IMR-90 (cell line): ENCODE measurements around the gene MAP6. TPM values are rescaled to one million over a fixed set of nuclear protein-coding genes. Genes with fewer than 3 reads are reported as not detected.
A peak's percentile ranks its signal among the peaks of the same experiment; 100 is the strongest.

Experiments used
- ATAC-seq: fragments of 200-7000 bp; cut with Tn5 transposase; 2 replicates; pipeline ENCODE4 v1.9.1; 2020; ENCODE audit warnings: low read depth, mild to moderate bottlenecking, moderate library complexity
- BruUV-seq: library from RNA; stranded (reverse); fragments of 400-500 nt; replicated peaks from 2 replicates; lab custom pipeline; 2021; lab: Mats Ljungman, UMichigan
- CTCF ChIA-PET: fragments of 300-600 bp; formaldehyde crosslinking; extraction: SDS; loops from one replicate; lab custom pipeline; 2021; ENCODE audit warnings: antibody characterized with exemption; lab: Yijun Ruan, JAX
- POLR2A ChIA-PET: fragments of 300-600 bp; sonication (Branson Sonifier 250); formaldehyde crosslinking; loops from one replicate; lab custom pipeline; 2022; ENCODE audit warnings: antibody characterized with exemption; ENCODE audit not compliant: unreplicated experiment; lab: Charles Lee
- DNase-seq: peaks from one replicate; pipeline ENCODE4 v3.0.0; 2013
- H2AFZ ChIP-seq: replicated peaks from 2 replicates; pipeline ENCODE3; 2013; ENCODE audit warnings: low read length, mild to moderate bottlenecking; ENCODE audit not compliant: poor library complexity
- H2AK5ac ChIP-seq: 2 replicates; pipeline ENCODE4 v1.6.1; 2013; ENCODE audit warnings: low read depth, low read length, inconsistent platforms
- H2AK9ac ChIP-seq: replicated peaks from 2 replicates; pipeline ENCODE3; 2013; ENCODE audit warnings: mild to moderate bottlenecking, low read depth, low read length, moderate library complexity; ENCODE audit not compliant: poor library complexity
- H2BK120ac ChIP-seq: 2 replicates; pipeline ENCODE4 v1.6.1; 2013; ENCODE audit warnings: low read depth, low read length, inconsistent platforms
- H2BK15ac ChIP-seq: 3 replicates; pipeline ENCODE4 v1.6.1; 2013; ENCODE audit warnings: low read depth, low read length, inconsistent platforms
- H2BK20ac ChIP-seq: 2 replicates; pipeline ENCODE4 v1.6.1; 2013; ENCODE audit warnings: low read depth, mild to moderate bottlenecking, inconsistent platforms, low read length, moderate library complexity
- H2BK5ac ChIP-seq: 2 replicates; pipeline ENCODE4 v1.6.1; 2013; ENCODE audit warnings: mild to moderate bottlenecking, low read depth, low read length, inconsistent platforms; ENCODE audit not compliant: poor library complexity, severe bottlenecking
- H3K14ac ChIP-seq: replicated peaks from 2 replicates; pipeline ENCODE4 v1.6.1; 2013; ENCODE audit warnings: low read depth, low read length, inconsistent platforms
- H3K18ac ChIP-seq: 2 replicates; pipeline ENCODE4 v1.6.1; 2013; ENCODE audit warnings: low read depth, low read length, control low read depth
- H3K23ac ChIP-seq: 2 replicates; pipeline ENCODE4 v1.6.1; 2013; ENCODE audit warnings: low read depth, low read length, inconsistent platforms
- H3K27ac ChIP-seq: 2 replicates; pipeline ENCODE4 v1.5.1; 2013; ENCODE audit warnings: mild to moderate bottlenecking, control low read depth, low read length; ENCODE audit not compliant: insufficient read depth
- H3K27me3 ChIP-seq: 2 replicates; pipeline ENCODE4 v1.6.1; 2013; ENCODE audit warnings: low read length; ENCODE audit not compliant: control insufficient read depth, insufficient read depth
- H3K36me3 ChIP-seq: 2 replicates; pipeline ENCODE4 v1.6.1; 2013; ENCODE audit warnings: low read length, mixed read lengths; ENCODE audit not compliant: control insufficient read depth, insufficient read depth
- H3K4ac ChIP-seq: 2 replicates; pipeline ENCODE4 v1.6.1; 2013; ENCODE audit warnings: low read depth, low read length, inconsistent platforms
- H3K4me1 ChIP-seq: 2 replicates; pipeline ENCODE4 v1.6.1; 2013; ENCODE audit warnings: low read length, mixed read lengths; ENCODE audit not compliant: control insufficient read depth, insufficient read depth
- H3K4me2 ChIP-seq: 2 replicates; pipeline ENCODE4 v1.6.1; 2013; ENCODE audit warnings: low read depth, mild to moderate bottlenecking, control low read depth, low read length, moderate library complexity
- H3K4me3 ChIP-seq: 2 replicates; pipeline ENCODE4 v1.5.1; 2013; ENCODE audit warnings: low read depth, mild to moderate bottlenecking, control low read depth, low read length, moderate library complexity; ENCODE audit not compliant: insufficient read depth
- H3K56ac ChIP-seq: 2 replicates; pipeline ENCODE4 v1.6.1; 2013; ENCODE audit warnings: low read length, inconsistent platforms; ENCODE audit not compliant: insufficient read depth; ENCODE audit errors: extremely low read depth
- H3K79me1 ChIP-seq, 2 experiments: 2 replicates each; pipeline ENCODE4 v1.6.1; 2013; ENCODE audit warnings: low read length in 2 of 2, inconsistent platforms in 1 of 2, low read depth in 1 of 2
- H3K9ac ChIP-seq: 2 replicates; pipeline ENCODE4 v1.6.1; 2013; ENCODE audit warnings: low read depth, low read length, control low read depth
- H3K9me1 ChIP-seq: 2 replicates; pipeline ENCODE4 v1.6.1; 2013; ENCODE audit warnings: low read length, inconsistent platforms; ENCODE audit not compliant: insufficient read depth
- H3K9me3 ChIP-seq: 2 replicates; pipeline ENCODE4 v1.6.1; 2013; ENCODE audit warnings: low read length; ENCODE audit not compliant: control insufficient read depth, insufficient read depth
- H4K20me1 ChIP-seq: 2 replicates; pipeline ENCODE4 v1.6.1; 2013; ENCODE audit warnings: low read length, inconsistent platforms; ENCODE audit not compliant: insufficient read depth
- H4K5ac ChIP-seq: 2 replicates; pipeline ENCODE4 v1.6.1; 2013; ENCODE audit warnings: mild to moderate bottlenecking, low read depth, low read length, control low read depth
- H4K8ac ChIP-seq, 2 experiments: 2 replicates each; pipeline ENCODE4 v1.6.1; 2013; ENCODE audit warnings: low read depth in 2 of 2, low read length in 2 of 2, control low read depth in 1 of 2, inconsistent platforms in 1 of 2
- H4K91ac ChIP-seq: 2 replicates; pipeline ENCODE4 v1.6.1; 2013; ENCODE audit warnings: low read depth, low read length, inconsistent platforms; ENCODE audit not compliant: insufficient read depth
- BHLHE40 ChIP-seq: fragments of 150-350 bp; IDR thresholded peaks from 2 replicates; pipeline ENCODE4 v1.6.1; 2016; ENCODE audit warnings: mild to moderate bottlenecking, low read depth, low read length
- FOS ChIP-seq: fragments of 150-350 bp; IDR thresholded peaks from 2 replicates; pipeline ENCODE4 v1.6.1; 2016; ENCODE audit warnings: low read depth, low read length
- MAFK ChIP-seq: IDR thresholded peaks from 2 replicates; pipeline ENCODE4 v1.6.1; 2012; ENCODE audit warnings: low read depth, low read length, improper control_type of control experiment
- MAZ ChIP-seq: IDR thresholded peaks from 2 replicates; pipeline ENCODE4 v1.6.1; 2012; ENCODE audit warnings: low read depth, mild to moderate bottlenecking, low read length, improper control_type of control experiment, moderate library complexity, borderline replicate concordance
- MXI1 ChIP-seq: IDR thresholded peaks from 2 replicates; pipeline ENCODE4 v1.6.1; 2012; ENCODE audit warnings: low read depth, mild to moderate bottlenecking, low read length, moderate library complexity, borderline replicate concordance
- NFE2L2 ChIP-seq: fragments of 150-350 bp; IDR thresholded peaks from 2 replicates; pipeline ENCODE4 v1.6.1; 2016; ENCODE audit warnings: low read depth, mild to moderate bottlenecking, low read length
- POLR2A ChIP-seq: IDR thresholded peaks from 2 replicates; pipeline ENCODE4 v1.6.1; 2012; ENCODE audit warnings: mild to moderate bottlenecking, low read depth, low read length
- RCOR1 ChIP-seq: IDR thresholded peaks from 2 replicates; pipeline ENCODE4 v1.6.1; 2012; ENCODE audit warnings: mild to moderate bottlenecking, low read length, improper control_type of control experiment; ENCODE audit not compliant: insufficient replicate concordance
- RFX5 ChIP-seq: IDR thresholded peaks from 2 replicates; pipeline ENCODE4 v1.8.0; 2012; ENCODE audit warnings: low read depth, mild to moderate bottlenecking, low read length, moderate library complexity
- SMC3 ChIP-seq: fragments of 150-350 bp; IDR thresholded peaks from 2 replicates; pipeline ENCODE4 v1.6.1; 2016; ENCODE audit warnings: low read depth, mild to moderate bottlenecking, antibody characterized with exemption, low read length, moderate library complexity
- WGBS, 2 experiments: methylation state at CpG; one replicate each; pipeline versions ENCODE4 v1.1.5 to v1.1.7; 2013; ENCODE audit warnings: missing lambda C conversion rate in 2 of 2; ENCODE audit not compliant: insufficient read length in 1 of 2; ENCODE audit errors: extremely low coverage in 2 of 2; 5-methylcytosine and 5-hydroxymethylcytosine counted together
- dilution Hi-C: fragments of 300-500 bp; cut with HindIII; formaldehyde crosslinking; loops from one replicate; pipeline ENCODE4 v1.14.3; 2018; ENCODE audit warnings: low sequenced_read_pairs; ENCODE audit not compliant: unreplicated experiment
- in situ Hi-C: fragments of 300-500 bp; cut with MboI; formaldehyde crosslinking; loops from 3 replicates; pipeline ENCODE4 v1.14.3; 2019; ENCODE audit warnings: low sequenced_read_pairs, inconsistent platforms, mixed read lengths
- intact Hi-C: fragments of 100-400 bp; cut with micrococcal nuclease; formaldehyde crosslinking; loops from 2 replicates; pipeline ENCODE4 v1.10.0; 2022
- polyA plus RNA-seq, 3 experiments: library from polyadenylated mRNA; depleted of rRNA; stranded (reverse); fragments of >200 nt; gene quantifications; 2 replicates each; pipeline ENCODE4 v1.2.3, GENCODE V29; 2012; ENCODE audit warnings: low replicate concordance in 1 of 3
- total RNA-seq: library from RNA; depleted of rRNA; stranded (reverse); fragments of >200 nt; gene quantifications from 2 replicates; pipeline ENCODE4 v1.2.3, GENCODE V29; 2012
- TF ChIP-seq, protein P1 (sequence below): conservative IDR thresholded peaks from 2 replicates; pipeline ENCODE4 v1.5.1; 2012; ENCODE audit warnings: mild to moderate bottlenecking, low read depth, low read length, improper control_type of control experiment
- TF ChIP-seq, protein P2 (sequence below): fragments of 150-350 bp; IDR thresholded peaks from 2 replicates; pipeline ENCODE4 v1.6.1; 2017; ENCODE audit warnings: mild to moderate bottlenecking, antibody characterized with exemption, low read length, low read depth

MAP6 gene
- total and polyA plus RNA-seq, 2 of the 4 experiments (the other 2 are of a cell fraction) = 3.0 to 3.4 TPM

- intact Hi-C loops = no loop called here
- Histone ChIP-seq H3K79me1 (no peaks in the 10 kb centered on the region), H3K4ac (no peak overlapping the region), H3K4me2 (no peak overlapping the region), H3K56ac (no peak overlapping the region), H4K5ac (no peak overlapping the region), H3K9me1 (no peaks in the 10 kb centered on the region), H4K20me1 (no peaks in the 10 kb centered on the region), H2AFZ (no peak overlapping the region), H3K36me3 (no peaks in the 10 kb centered on the region), H3K14ac (no peak overlapping the region), H2BK15ac (no peak overlapping the region), H3K23ac (no peak overlapping the region), H2BK5ac (no peak overlapping the region), H3K18ac (peak overlapping the region; percentile 21; the same call in 1 of the 2 replicates), H4K8ac (no peak overlapping the region), H3K27ac (no peak overlapping the region), H3K27me3 (peaks cover 5% of the 10 kb centered on the region), H3K9me3 (no peaks in the 10 kb centered on the region), H2AK9ac (no peak overlapping the region), H3K9ac (no peak overlapping the region), H2AK5ac (peak overlapping the region; percentile 48; the same call in 1 of the 2 replicates), H3K4me3 (no peak overlapping the region), H3K4me1 (peaks cover 6% of the 10 kb centered on the region; the same call in 1 of the 2 replicates), H2BK20ac (no peak overlapping the region), H2BK120ac (no peak overlapping the region), H4K91ac (no peak overlapping the region)
- POLR2A ChIA-PET = no interaction called here
- in situ Hi-C loops = loop anchor here (25.0 kb wide), 1 partner anchor 254 kb away; no protein-coding TSS in a partner anchor
- dilution Hi-C loops = no loop called here
- CTCF ChIA-PET = interaction anchor here (0.6 kb wide), 1 partner anchor 271 kb away, joined by 3 read pairs; no protein-coding TSS in a partner anchor
- BruUV-seq = no TSS peak
- WGBS, 2 experiments = 92% methylated on average over 2 of the region's 4 CpGs; no CpG with 5 or more reads in 1 of the 2 experiments
- peak; percentile 36; the same call in 1 of the 2 replicates for ATAC-seq
- no peak for DNase-seq
- TF ChIP-seq SMC3 (no peak), FOS (no peak), MAZ (no peak), RCOR1 (no peak), MAFK (no peak), MXI1 (no peak), BHLHE40 (no peak), NFE2L2 (no peak), POLR2A (no peak), RFX5 (no peak)
- TF ChIP-seq, protein P1, sequence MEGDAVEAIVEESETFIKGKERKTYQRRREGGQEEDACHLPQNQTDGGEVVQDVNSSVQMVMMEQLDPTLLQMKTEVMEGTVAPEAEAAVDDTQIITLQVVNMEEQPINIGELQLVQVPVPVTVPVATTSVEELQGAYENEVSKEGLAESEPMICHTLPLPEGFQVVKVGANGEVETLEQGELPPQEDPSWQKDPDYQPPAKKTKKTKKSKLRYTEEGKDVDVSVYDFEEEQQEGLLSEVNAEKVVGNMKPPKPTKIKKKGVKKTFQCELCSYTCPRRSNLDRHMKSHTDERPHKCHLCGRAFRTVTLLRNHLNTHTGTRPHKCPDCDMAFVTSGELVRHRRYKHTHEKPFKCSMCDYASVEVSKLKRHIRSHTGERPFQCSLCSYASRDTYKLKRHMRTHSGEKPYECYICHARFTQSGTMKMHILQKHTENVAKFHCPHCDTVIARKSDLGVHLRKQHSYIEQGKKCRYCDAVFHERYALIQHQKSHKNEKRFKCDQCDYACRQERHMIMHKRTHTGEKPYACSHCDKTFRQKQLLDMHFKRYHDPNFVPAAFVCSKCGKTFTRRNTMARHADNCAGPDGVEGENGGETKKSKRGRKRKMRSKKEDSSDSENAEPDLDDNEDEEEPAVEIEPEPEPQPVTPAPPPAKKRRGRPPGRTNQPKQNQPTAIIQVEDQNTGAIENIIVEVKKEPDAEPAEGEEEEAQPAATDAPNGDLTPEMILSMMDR = no peak
- TF ChIP-seq, protein P2, sequence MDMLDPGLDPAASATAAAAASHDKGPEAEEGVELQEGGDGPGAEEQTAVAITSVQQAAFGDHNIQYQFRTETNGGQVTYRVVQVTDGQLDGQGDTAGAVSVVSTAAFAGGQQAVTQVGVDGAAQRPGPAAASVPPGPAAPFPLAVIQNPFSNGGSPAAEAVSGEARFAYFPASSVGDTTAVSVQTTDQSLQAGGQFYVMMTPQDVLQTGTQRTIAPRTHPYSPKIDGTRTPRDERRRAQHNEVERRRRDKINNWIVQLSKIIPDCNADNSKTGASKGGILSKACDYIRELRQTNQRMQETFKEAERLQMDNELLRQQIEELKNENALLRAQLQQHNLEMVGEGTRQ = no peak
Observed at GRCh38 chr11:75541193-75542087, 127.4 kb downstream of the MAP6 start.
